Glutamatergic neuron (in vitro differentiated cells): Measurements from ENCODE around the gene LHX3. TPM values are rescaled to one million over a fixed set of nuclear protein-coding genes. Genes with fewer than 3 reads are reported as not detected.

Experiments
- DNase-seq: peaks from one replicate; pipeline ENCODE4 v3.0.0; 2022
- H3K27ac Mint-ChIP-seq: one replicate; pipeline ENCODE4 v1.8.0; 2020; ENCODE audit warnings: mild to moderate bottlenecking, mixed read lengths, inconsistent platforms; ENCODE audit not compliant: unreplicated experiment
- H3K27me3 Mint-ChIP-seq: one replicate; pipeline ENCODE4 v1.8.0; 2020; ENCODE audit warnings: mild to moderate bottlenecking, moderate library complexity, mixed read lengths, inconsistent platforms; ENCODE audit not compliant: unreplicated experiment
- H3K36me3 Mint-ChIP-seq: one replicate; pipeline ENCODE4 v1.8.0; 2020; ENCODE audit warnings: mild to moderate bottlenecking, mixed read lengths, inconsistent platforms; ENCODE audit not compliant: unreplicated experiment
- H3K4me1 Mint-ChIP-seq: one replicate; pipeline ENCODE4 v1.8.0; 2020; ENCODE audit warnings: mild to moderate bottlenecking, low read depth, mixed read lengths, inconsistent platforms; ENCODE audit not compliant: unreplicated experiment
- H3K4me3 Mint-ChIP-seq: one replicate; pipeline ENCODE4 v1.8.0; 2020; ENCODE audit warnings: mild to moderate bottlenecking, mixed read lengths, inconsistent platforms; ENCODE audit not compliant: unreplicated experiment
- H3K9me3 Mint-ChIP-seq: one replicate; pipeline ENCODE4 v1.8.0; 2020; ENCODE audit warnings: mild to moderate bottlenecking, moderate library complexity, mixed read lengths, inconsistent platforms; ENCODE audit not compliant: unreplicated experiment
- total RNA-seq: library from RNA; stranded (reverse); fragmentation: NEBNext Ultra II Directional; extraction: Animal tissue kit (Norgen Biotek cat#: 25700); gene quantifications from one replicate; pipeline ENCODE4 v1.2.1, GENCODE V29; 2021; ENCODE audit not compliant: unreplicated experiment
- TF ChIP-seq, protein P1 (sequence below): fragments of 200-600 bp; sonication (generic); IDR thresholded peaks from one replicate; pipeline ENCODE4 v1.5.0; 2021; ENCODE audit not compliant: partially characterized antibody, unreplicated experiment

The LHX3 gene
- total RNA-seq, 1 donor from 2014 or later: 0.81 TPM

DNA sequence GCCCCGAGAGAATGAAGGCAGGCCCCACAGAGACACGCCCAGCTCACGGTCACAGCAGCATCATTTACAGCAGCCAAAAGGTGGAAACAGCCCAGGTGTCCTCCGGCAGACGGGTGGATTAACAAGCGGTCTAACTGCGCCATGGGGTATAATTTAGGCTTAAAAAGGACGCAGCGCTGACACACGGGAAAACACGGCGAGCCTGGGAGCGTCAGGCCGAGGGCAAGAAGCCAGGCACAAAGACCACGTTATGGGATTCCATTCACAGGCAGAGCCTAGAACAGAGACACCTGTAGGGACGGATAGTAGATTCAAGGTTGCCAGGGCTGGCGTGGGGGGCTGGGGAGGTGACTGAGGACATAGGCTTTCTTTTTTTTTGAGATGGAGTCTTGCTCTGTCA lies 49.4 kb downstream of the LHX3 start:
- DNase-seq: no peak
- peaks cover 11% of the 10 kb centered on the region for H3K4me1 Mint-ChIP-seq
- H3K9me3 Mint-ChIP-seq: peaks cover 9% of the 10 kb centered on the region

DNA sequence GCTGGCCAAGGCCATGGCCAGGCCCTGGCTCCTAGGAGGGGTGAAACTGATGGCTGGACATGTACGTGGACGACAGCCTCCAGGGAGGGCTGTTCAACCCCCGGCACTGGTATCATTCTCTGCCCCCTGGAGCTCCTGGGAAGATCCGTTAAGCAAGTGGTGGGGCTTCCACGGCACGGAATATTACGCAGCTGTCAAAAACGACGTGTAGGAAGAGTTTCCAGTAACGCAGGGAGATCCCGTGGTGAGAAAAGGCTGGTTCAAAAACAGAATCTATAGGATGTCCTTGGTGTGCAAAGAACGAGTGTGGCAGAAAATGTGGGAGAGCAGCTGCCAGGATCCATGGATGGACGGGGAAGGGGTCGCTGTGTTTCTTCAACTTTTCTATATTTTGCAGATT lies 50.0 kb downstream of the LHX3 start:
- Mint-ChIP-seq H3K9me3 (peaks cover 9% of the 10 kb centered on the region), H3K36me3 (no peaks in the 10 kb centered on the region), H3K27me3 (peaks cover 16% of the 10 kb centered on the region), H3K4me1 (peaks cover 11% of the 10 kb centered on the region), H3K27ac (no peak overlapping the region), H3K4me3 (no peak overlapping the region)
- no peak for DNase-seq
- TF ChIP-seq, protein P1, sequence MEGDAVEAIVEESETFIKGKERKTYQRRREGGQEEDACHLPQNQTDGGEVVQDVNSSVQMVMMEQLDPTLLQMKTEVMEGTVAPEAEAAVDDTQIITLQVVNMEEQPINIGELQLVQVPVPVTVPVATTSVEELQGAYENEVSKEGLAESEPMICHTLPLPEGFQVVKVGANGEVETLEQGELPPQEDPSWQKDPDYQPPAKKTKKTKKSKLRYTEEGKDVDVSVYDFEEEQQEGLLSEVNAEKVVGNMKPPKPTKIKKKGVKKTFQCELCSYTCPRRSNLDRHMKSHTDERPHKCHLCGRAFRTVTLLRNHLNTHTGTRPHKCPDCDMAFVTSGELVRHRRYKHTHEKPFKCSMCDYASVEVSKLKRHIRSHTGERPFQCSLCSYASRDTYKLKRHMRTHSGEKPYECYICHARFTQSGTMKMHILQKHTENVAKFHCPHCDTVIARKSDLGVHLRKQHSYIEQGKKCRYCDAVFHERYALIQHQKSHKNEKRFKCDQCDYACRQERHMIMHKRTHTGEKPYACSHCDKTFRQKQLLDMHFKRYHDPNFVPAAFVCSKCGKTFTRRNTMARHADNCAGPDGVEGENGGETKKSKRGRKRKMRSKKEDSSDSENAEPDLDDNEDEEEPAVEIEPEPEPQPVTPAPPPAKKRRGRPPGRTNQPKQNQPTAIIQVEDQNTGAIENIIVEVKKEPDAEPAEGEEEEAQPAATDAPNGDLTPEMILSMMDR: no peak

More for the DNA sequence above, 49.4 kb downstream of the LHX3 start:
- TF ChIP-seq, protein P1: no peak
- Mint-ChIP-seq H3K27ac (no peak overlapping the region), H3K27me3 (peaks cover 16% of the 10 kb centered on the region), H3K4me3 (no peak overlapping the region), H3K36me3 (no peaks in the 10 kb centered on the region)

- Mint-ChIP-seq H3K27ac (no peak overlapping the region), H3K27me3 (peaks cover 11% of the 10 kb centered on the region), H3K4me3 (no peak overlapping the region), H3K9me3 (peaks cover 5% of the 10 kb centered on the region), H3K36me3 (no peaks in the 10 kb centered on the region), H3K4me1 (peaks cover 11% of the 10 kb centered on the region)
- TF ChIP-seq, protein P1: no peak
- DNase-seq: no peak
These were observed 51.4 kb downstream of the LHX3 start for GRCh38 chr9:136153381-136154065.

GRCh38 chr9:136152931-136153330 lies 52.0 kb downstream of the LHX3 start:
- TF ChIP-seq, protein P1: no peak
- Mint-ChIP-seq H3K4me3 (no peak overlapping the region), H3K4me1 (peaks cover 13% of the 10 kb centered on the region), H3K27ac (no peak overlapping the region), H3K36me3 (no peaks in the 10 kb centered on the region), H3K27me3 (peaks cover 11% of the 10 kb centered on the region), H3K9me3 (peaks cover 5% of the 10 kb centered on the region)
- DNase-seq: no peak

GRCh38 chr9:136152543-136152866 lies 52.4 kb downstream of the LHX3 start:
- TF ChIP-seq, protein P1: no peak
- H3K36me3 Mint-ChIP-seq: no peaks in the 10 kb centered on the region
- no peak overlapping the region for H3K27ac Mint-ChIP-seq
- peaks cover 12% of the 10 kb centered on the region for H3K4me1 Mint-ChIP-seq
- no peak for DNase-seq
- H3K4me3 Mint-ChIP-seq: no peak overlapping the region
- H3K9me3 Mint-ChIP-seq: peaks cover 5% of the 10 kb centered on the region
- peaks cover 11% of the 10 kb centered on the region for H3K27me3 Mint-ChIP-seq
